Measurements from ENCODE around the gene SPINK6.

DNA sequence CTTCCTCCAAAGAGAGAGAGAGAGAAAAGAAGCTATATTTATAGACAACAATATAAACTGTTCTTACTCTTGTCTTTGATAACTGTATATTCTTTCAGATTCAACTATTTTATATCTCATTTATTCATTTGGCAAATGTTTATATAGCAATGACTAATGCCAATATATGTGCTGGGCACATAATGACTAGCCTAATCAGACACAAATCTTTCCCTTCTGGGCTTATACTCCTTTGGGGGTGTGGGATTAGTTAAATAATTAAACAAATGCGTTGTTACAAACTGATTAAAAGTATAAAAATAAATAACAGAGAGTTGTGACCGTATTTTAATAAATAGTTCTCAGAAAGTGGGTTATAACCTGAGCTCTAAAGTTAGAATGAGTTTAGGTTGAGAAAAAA is 30.5 kb upstream of the SPINK6 start:
- TF ChIP-seq RAD21 (IDR thresholded peaks at IDR 0.05; ENCODE audit: low read depth) (no peak), TAF1 (IDR thresholded peaks at IDR 0.05; ENCODE audit: low read depth) (no peak), EP300 (IDR thresholded peaks at IDR 0.05; ENCODE audit: borderline replicate concordance) (no peak), NFIC (IDR thresholded peaks at IDR 0.05) (no peak), CEBPB (IDR thresholded peaks at IDR 0.05) (no peak), EGR1 (IDR thresholded peaks at IDR 0.05) (no peak), FOXM1 (IDR thresholded peaks at IDR 0.05; ENCODE audit: borderline replicate concordance, low read depth) (no peak), TEAD4 (IDR thresholded peaks at IDR 0.05) (no peak), CREB1 (IDR thresholded peaks at IDR 0.05; ENCODE audit: low read depth) (no peak), ZBTB7A (IDR thresholded peaks at IDR 0.05; ENCODE audit: low read depth) (no peak), YY1 (IDR thresholded peaks at IDR 0.05; ENCODE audit: low read depth) (no peak)
- TF ChIP-seq, protein P1, sequence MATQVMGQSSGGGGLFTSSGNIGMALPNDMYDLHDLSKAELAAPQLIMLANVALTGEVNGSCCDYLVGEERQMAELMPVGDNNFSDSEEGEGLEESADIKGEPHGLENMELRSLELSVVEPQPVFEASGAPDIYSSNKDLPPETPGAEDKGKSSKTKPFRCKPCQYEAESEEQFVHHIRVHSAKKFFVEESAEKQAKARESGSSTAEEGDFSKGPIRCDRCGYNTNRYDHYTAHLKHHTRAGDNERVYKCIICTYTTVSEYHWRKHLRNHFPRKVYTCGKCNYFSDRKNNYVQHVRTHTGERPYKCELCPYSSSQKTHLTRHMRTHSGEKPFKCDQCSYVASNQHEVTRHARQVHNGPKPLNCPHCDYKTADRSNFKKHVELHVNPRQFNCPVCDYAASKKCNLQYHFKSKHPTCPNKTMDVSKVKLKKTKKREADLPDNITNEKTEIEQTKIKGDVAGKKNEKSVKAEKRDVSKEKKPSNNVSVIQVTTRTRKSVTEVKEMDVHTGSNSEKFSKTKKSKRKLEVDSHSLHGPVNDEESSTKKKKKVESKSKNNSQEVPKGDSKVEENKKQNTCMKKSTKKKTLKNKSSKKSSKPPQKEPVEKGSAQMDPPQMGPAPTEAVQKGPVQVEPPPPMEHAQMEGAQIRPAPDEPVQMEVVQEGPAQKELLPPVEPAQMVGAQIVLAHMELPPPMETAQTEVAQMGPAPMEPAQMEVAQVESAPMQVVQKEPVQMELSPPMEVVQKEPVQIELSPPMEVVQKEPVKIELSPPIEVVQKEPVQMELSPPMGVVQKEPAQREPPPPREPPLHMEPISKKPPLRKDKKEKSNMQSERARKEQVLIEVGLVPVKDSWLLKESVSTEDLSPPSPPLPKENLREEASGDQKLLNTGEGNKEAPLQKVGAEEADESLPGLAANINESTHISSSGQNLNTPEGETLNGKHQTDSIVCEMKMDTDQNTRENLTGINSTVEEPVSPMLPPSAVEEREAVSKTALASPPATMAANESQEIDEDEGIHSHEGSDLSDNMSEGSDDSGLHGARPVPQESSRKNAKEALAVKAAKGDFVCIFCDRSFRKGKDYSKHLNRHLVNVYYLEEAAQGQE (IDR thresholded peaks at IDR 0.05; ENCODE audit: low read depth), result no peak
- TF ChIP-seq, protein P2, sequence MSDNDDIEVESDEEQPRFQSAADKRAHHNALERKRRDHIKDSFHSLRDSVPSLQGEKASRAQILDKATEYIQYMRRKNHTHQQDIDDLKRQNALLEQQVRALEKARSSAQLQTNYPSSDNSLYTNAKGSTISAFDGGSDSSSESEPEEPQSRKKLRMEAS (IDR thresholded peaks at IDR 0.05), result no peak
- TF ChIP-seq, protein P3, sequence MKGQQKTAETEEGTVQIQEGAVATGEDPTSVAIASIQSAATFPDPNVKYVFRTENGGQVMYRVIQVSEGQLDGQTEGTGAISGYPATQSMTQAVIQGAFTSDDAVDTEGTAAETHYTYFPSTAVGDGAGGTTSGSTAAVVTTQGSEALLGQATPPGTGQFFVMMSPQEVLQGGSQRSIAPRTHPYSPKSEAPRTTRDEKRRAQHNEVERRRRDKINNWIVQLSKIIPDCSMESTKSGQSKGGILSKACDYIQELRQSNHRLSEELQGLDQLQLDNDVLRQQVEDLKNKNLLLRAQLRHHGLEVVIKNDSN (IDR thresholded peaks at IDR 0.05), result no peak

All from Ishikawa (cell line).